HFFc6 (cell line): ENCODE results near the gene PRRX2. TPM values are rescaled to one million over a fixed set of nuclear protein-coding genes. Genes with fewer than 3 reads are reported as not detected.

ENCODE experiments used
- DNase-seq: peaks from one replicate; pipeline ENCODE4 v3.0.0-alpha.2; 2018
- H3K27ac Mint-ChIP-seq: 2 replicates; pipeline ENCODE4 v1.8.0; 2020; ENCODE audit warnings: mild to moderate bottlenecking, mixed read lengths
- H3K27me3 Mint-ChIP-seq: 2 replicates; pipeline ENCODE4 v1.8.0; 2021; ENCODE audit warnings: mild to moderate bottlenecking, moderate library complexity, mixed read lengths; ENCODE audit not compliant: insufficient read depth
- H3K36me3 Mint-ChIP-seq: 2 replicates; pipeline ENCODE4 v1.8.0; 2021; ENCODE audit warnings: low read depth, mixed read lengths
- H3K4me1 Mint-ChIP-seq: 2 replicates; pipeline ENCODE4 v1.8.0; 2020; ENCODE audit warnings: low read depth, mixed read lengths
- H3K4me3 Mint-ChIP-seq: 2 replicates; pipeline ENCODE4 v1.8.0; 2020; ENCODE audit warnings: mild to moderate bottlenecking, moderate library complexity, mixed read lengths
- H3K9me3 Mint-ChIP-seq: 2 replicates; pipeline ENCODE4 v1.8.0; 2020; ENCODE audit warnings: mild to moderate bottlenecking, mixed read lengths
- total RNA-seq, 6 experiments: library from RNA; stranded (reverse); fragmentation: NEBNext Ultra II Directional; extraction: Animal tissue kit (Norgen Biotek cat#: 25700); gene quantifications; 2 replicates in 1 of 6; 3 replicates in 5 of 6; pipeline ENCODE4 v1.2.3, GENCODE V29; 2021
- TF ChIP-seq, protein P1 (sequence below): fragments of 200-600 bp; sonication (generic); IDR thresholded peaks from 2 replicates; pipeline ENCODE4 v1.5.0; 2021; ENCODE audit warnings: antibody characterized with exemption, mild to moderate bottlenecking

Gene PRRX2
- total RNA-seq, 6 experiments from 2014 or later, result 34.0 to 113 (median 102) TPM

DNA sequence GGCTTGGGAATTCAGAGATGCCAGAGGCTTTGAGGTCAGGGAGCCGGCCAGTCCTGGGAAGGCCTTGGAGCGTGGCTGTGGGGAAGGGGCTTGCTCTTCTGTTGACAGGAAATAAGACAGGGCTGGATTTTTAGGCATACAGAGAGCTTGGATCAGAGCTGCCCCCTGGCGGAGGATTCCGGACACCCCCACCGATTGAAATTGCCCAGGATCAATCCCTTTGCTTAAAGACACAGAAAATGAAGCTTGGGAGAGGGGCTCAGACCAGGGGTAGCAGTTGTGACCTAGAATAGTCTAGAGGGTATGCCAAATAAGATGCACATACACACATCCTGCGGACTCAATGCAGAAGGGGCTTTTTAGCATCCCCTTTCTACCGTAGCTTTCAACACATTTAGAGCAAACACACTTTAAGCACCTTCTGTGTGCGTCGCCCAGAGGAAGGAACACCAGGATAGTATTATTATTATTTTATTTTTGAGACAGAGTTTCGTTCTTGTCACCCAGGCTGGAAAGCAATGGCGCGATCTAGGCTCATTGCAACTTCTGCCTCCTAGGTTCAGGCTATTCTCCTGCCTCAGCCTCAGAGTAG is 41.2 kb upstream of the PRRX2 start:
- TF ChIP-seq, protein P1, sequence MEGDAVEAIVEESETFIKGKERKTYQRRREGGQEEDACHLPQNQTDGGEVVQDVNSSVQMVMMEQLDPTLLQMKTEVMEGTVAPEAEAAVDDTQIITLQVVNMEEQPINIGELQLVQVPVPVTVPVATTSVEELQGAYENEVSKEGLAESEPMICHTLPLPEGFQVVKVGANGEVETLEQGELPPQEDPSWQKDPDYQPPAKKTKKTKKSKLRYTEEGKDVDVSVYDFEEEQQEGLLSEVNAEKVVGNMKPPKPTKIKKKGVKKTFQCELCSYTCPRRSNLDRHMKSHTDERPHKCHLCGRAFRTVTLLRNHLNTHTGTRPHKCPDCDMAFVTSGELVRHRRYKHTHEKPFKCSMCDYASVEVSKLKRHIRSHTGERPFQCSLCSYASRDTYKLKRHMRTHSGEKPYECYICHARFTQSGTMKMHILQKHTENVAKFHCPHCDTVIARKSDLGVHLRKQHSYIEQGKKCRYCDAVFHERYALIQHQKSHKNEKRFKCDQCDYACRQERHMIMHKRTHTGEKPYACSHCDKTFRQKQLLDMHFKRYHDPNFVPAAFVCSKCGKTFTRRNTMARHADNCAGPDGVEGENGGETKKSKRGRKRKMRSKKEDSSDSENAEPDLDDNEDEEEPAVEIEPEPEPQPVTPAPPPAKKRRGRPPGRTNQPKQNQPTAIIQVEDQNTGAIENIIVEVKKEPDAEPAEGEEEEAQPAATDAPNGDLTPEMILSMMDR, result peak; percentile 88
- Mint-ChIP-seq H3K4me1 (peaks cover 53% of the 10 kb centered on the region), H3K27me3 (no peaks in the 10 kb centered on the region; the same call in 1 of the 2 replicates), H3K9me3 (no peaks in the 10 kb centered on the region), H3K4me3 (no peak overlapping the region; the same call in 1 of the 2 replicates), H3K27ac (peak overlapping the region; percentile 65), H3K36me3 (peaks cover 5% of the 10 kb centered on the region; the same call in 1 of the 2 replicates)
- DNase-seq, result peak; percentile 36

DNA sequence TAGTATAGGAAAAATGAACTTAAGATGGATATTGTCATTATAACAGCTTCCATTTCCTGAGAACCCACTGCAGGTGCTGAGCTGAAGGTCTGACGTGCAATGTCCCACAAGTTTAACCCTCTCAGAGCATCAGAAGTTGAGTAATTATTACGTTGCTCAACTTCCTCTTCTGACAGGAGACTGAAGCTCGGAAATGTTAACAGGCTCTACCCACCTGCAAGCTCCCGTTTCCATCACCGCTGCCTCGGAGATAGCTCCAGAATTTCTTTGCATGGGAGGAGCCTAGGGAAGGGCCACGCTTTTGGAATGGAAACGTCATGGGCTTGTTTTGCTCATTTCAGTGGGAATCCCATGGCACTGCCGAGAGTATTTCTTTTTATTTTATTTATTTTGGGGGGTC is 40.5 kb upstream of the PRRX2 start:
- Mint-ChIP-seq H3K4me1 (peaks cover 56% of the 10 kb centered on the region), H3K4me3 (no peak overlapping the region), H3K9me3 (no peaks in the 10 kb centered on the region), H3K27me3 (no peaks in the 10 kb centered on the region; the same call in 1 of the 2 replicates), H3K36me3 (peaks cover 5% of the 10 kb centered on the region; the same call in 1 of the 2 replicates), H3K27ac (no peak overlapping the region)
- TF ChIP-seq, protein P1, result no peak
- no peak for DNase-seq

DNA sequence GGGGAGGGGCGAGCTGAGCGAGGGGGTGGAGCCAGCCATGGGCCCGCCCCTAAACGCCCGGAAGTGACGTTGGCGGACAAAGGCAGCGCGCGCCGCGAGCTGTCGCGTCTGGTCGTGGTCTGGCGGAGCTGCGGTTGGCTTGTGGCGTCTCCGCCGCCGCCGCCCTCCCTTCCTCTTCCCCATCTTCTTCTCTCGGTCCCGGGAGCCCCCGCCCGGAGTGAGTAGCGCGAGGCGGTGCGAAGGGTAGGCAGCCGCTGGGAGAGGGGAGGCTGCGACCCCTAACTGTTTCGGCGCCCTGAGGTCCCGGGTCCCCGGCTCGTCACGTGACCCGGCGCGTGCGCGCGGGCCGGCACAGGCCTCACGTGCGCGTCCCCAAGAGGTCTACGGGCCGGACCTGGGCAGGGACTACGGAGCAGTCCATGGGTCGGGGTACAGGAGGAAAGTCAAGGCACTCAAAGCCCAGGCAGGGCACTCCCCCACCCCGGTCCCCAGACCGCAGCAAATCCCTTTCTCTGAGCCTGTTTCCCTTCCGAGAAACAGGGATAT is 39.3 kb upstream of the PRRX2 start, which contains the start of gene NTMT1:
TSS of gene NTMT1 (plus strand) at position 85 of the 546 bp plus-strand sequence. CDS start 6,541 bp downstream, outside the sequence.
- TF ChIP-seq, protein P1, result no peak
- Mint-ChIP-seq H3K4me1 (peaks cover 63% of the 10 kb centered on the region), H3K36me3 (peaks cover 7% of the 10 kb centered on the region), H3K4me3 (peak within 1 kb of the TSS; percentile 88), H3K27ac (peak within 1 kb of the TSS; percentile 96), H3K9me3 (no peaks in the 10 kb centered on the region), H3K27me3 (no peaks in the 10 kb centered on the region; the same call in 1 of the 2 replicates)
- peak; percentile 74 for DNase-seq

DNA sequence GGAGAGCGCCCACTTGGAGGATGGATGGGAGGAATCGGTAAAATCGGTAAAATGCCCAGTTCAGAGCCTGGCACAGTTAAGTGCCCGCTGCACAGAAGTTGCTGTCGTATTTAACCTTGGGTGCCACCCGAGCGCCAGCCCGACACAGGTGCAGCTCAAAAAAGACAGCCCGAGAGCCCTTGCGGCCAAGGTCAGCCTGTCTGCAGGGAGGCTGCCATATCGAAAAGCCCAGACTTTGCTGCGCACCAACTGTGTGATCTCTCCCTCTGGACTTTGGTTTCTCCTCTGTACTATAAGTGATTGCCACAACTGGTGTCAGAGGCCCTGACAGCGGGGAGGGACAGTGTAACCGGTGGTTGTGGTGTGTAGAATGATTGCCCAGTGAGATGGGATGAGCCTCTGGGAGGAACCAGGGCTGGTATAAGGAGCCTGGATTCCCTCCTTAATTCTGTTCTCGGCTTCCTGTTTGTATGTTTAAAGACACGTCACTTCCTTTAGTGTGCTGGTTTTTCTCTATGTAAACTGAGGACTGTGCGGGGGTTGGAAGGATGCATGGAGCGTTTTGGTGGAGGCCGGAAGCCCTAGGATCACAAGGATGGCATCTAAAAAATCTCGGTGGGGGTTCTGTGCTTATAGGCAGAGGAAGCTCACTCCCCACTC is 38.7 kb upstream of the PRRX2 start:
- no peaks in the 10 kb centered on the region; the same call in 1 of the 2 replicates for H3K27me3 Mint-ChIP-seq
- peaks cover 11% of the 10 kb centered on the region for H3K36me3 Mint-ChIP-seq
- peak overlapping the region; percentile 96 for H3K27ac Mint-ChIP-seq
- TF ChIP-seq, protein P1, result no peak
- peak; percentile 81 for DNase-seq
- H3K4me3 Mint-ChIP-seq, result peak overlapping the region; percentile 88
- H3K9me3 Mint-ChIP-seq, result no peaks in the 10 kb centered on the region
- H3K4me1 Mint-ChIP-seq, result peaks cover 67% of the 10 kb centered on the region

DNA sequence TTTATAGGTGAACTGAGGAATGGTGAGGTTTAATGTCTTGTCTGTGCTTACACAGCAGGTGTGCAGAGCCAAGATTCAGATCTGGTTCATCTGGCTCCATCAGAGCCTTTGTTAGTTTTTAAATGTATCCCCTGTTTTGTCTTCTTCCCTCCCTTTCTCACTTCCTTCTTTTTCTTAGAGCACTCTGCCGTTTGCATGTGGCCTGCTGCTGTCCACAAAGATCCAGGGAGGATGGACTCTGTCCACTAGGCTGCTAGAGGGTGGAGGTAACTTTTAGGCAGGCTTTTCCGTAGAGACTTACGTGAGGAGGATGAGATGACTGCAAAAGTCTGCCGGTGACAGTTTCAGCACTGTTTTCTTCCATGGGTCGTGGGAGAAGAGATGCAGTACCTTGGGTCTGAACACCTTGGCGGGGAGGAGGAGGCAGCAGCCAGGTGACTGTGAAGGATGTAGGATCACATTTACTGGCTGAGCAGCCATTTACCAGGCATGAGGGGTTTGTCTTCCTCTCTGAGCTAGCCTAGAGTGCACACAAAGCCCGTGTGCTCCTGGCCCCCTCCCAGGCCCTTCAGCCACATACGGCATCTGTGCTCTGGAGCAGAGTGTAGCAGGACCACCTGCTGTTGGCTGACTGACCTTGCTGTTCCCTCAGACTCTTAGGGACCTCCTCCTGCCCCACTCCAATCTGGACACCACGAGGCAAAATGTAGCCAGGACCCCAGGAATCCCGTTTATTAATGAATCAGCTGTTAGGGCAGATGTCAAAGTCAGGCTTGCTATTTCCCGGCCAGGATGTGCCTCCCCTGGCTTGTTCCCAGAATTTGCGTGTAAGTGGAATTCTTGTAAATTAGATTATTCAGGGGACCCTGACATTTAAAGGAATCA is 37.6 kb upstream of the PRRX2 start:
- Mint-ChIP-seq H3K9me3 (no peaks in the 10 kb centered on the region), H3K27ac (peak overlapping the region; percentile 96), H3K4me1 (peaks cover 77% of the 10 kb centered on the region), H3K36me3 (peaks cover 17% of the 10 kb centered on the region), H3K27me3 (no peaks in the 10 kb centered on the region; the same call in 1 of the 2 replicates), H3K4me3 (peak overlapping the region; percentile 88)
- no peak for DNase-seq
- TF ChIP-seq, protein P1, result no peak
